Stimulated activated effector memory CD8-positive, alpha-beta T cell treated with anti-CD3 and anti-CD28 coated beads, Interleukin-12 subunit alpha, Interleukin-12 subunit beta, amount 100 ng/mL, for 72 hours (primary cell): ENCODE measurements around the gene DNM2.
A peak's percentile ranks its signal among the peaks of the same experiment; 100 is the strongest.

Source experiments
- ATAC-seq: fragments of 150-1000 bp; cut with Tn5 transposase; 2 replicates; pipeline ENCODE4 v1.10.0; 2021
- DNase-seq, 2 donors: peaks; one replicate each; pipeline ENCODE4 v3.0.0; 2021 to 2022; ENCODE audit warnings: low spot score in 2 of 2
- H3K27ac Mint-ChIP-seq: one replicate; pipeline ENCODE4 v1.8.0; 2022; ENCODE audit warnings: mild to moderate bottlenecking, mixed read lengths
- H3K36me3 Mint-ChIP-seq: one replicate; pipeline ENCODE4 v1.8.0; 2022; ENCODE audit warnings: mild to moderate bottlenecking, mixed read lengths
- H3K4me1 Mint-ChIP-seq: one replicate; pipeline ENCODE4 v1.8.0; 2022; ENCODE audit warnings: mixed read lengths
- H3K4me3 Mint-ChIP-seq: one replicate; pipeline ENCODE4 v1.8.0; 2022; ENCODE audit warnings: mild to moderate bottlenecking, mixed read lengths
- H3K9me3 Mint-ChIP-seq: one replicate; pipeline ENCODE4 v1.8.0; 2022; ENCODE audit warnings: mixed read lengths

The DNM2 gene

GRCh38 chr19:10706990-10707389, 10.9 kb upstream of the DNM2 start:
- Mint-ChIP-seq H3K9me3 (no peaks in the 10 kb centered on the region), H3K36me3 (peaks cover 64% of the 10 kb centered on the region), H3K4me1 (peaks cover 2% of the 10 kb centered on the region), H3K4me3 (no peak overlapping the region), H3K27ac (no peak overlapping the region)
- no peak for DNase-seq
- no peak for ATAC-seq

DNA sequence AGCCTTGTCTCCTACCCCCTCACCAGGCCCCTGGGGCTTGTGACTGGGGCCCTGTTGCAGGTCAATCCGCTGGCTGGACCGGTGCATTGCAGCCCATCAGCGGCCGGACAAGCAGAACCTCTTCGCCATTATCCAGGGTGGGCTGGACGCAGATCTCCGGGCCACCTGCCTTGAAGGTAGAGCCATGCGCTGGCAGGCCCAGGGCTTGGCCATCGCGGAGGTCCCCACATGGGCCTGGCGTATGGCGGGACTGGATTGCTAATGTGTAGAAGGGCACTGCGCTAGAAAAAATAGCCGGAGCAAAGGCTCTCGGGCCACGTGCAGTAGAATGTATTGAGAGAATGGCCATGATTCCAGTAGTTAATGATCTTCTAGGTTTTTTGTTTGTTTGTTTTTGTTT, 10.4 kb upstream of the DNM2 start:
- Mint-ChIP-seq H3K27ac (no peak overlapping the region), H3K4me3 (no peak overlapping the region), H3K9me3 (no peaks in the 10 kb centered on the region), H3K4me1 (no peaks in the 10 kb centered on the region), H3K36me3 (peaks cover 65% of the 10 kb centered on the region)
- ATAC-seq (no peak), DNase-seq (no peak)

GRCh38 chr19:10708291-10708690, 9.6 kb upstream of the DNM2 start:
- H3K9me3 Mint-ChIP-seq, result no peaks in the 10 kb centered on the region
- ATAC-seq (no peak), DNase-seq (no peak)
- peaks cover 70% of the 10 kb centered on the region for H3K36me3 Mint-ChIP-seq
- no peaks in the 10 kb centered on the region for H3K4me1 Mint-ChIP-seq
- H3K4me3 Mint-ChIP-seq, result no peak overlapping the region
- H3K27ac Mint-ChIP-seq, result no peak overlapping the region

GRCh38 chr19:10712045-10712444, 5.8 kb upstream of the DNM2 start:
- DNase-seq (no peak), ATAC-seq (no peak)
- H3K36me3 Mint-ChIP-seq, result peaks cover 60% of the 10 kb centered on the region
- no peak overlapping the region for H3K4me3 Mint-ChIP-seq
- H3K4me1 Mint-ChIP-seq, result peaks cover 5% of the 10 kb centered on the region
- no peak overlapping the region for H3K27ac Mint-ChIP-seq
- H3K9me3 Mint-ChIP-seq, result no peaks in the 10 kb centered on the region

GRCh38 chr19:10712754-10713153, 5.1 kb upstream of the DNM2 start:
- H3K4me3 Mint-ChIP-seq, result no peak overlapping the region
- DNase-seq, result no peak
- no peak for ATAC-seq
- H3K27ac Mint-ChIP-seq, result no peak overlapping the region
- H3K4me1 Mint-ChIP-seq, result peaks cover 8% of the 10 kb centered on the region
- peaks cover 58% of the 10 kb centered on the region for H3K36me3 Mint-ChIP-seq
- no peaks in the 10 kb centered on the region for H3K9me3 Mint-ChIP-seq

DNA sequence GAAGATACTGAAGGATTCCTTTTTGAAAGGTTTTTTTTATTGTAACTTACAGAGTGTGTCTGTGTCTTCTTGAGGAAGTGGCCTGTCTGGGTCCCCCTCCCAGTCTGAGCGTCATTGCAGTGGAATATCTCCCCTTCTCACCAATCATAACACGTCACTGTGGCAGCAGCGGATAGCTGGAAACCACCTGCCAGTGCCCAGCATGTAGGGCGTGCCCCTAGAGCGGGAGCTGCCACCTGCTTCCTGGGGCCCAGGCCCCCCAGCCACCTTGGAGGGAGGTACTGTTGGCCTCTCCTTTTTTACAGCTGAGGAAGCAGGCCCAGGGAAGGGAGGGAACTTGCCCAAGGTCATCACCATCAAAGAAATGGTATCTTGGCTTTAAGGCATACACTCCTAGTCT, 4.6 kb upstream of the DNM2 start:
- Mint-ChIP-seq H3K4me3 (no peak overlapping the region), H3K27ac (no peak overlapping the region), H3K9me3 (no peaks in the 10 kb centered on the region), H3K4me1 (peaks cover 8% of the 10 kb centered on the region), H3K36me3 (peaks cover 54% of the 10 kb centered on the region)
- ATAC-seq (no peak), DNase-seq (no peak)

GRCh38 chr19:10717054-10717355, 874 bp upstream of the DNM2 start:
- Mint-ChIP-seq H3K4me1 (peaks cover 37% of the 10 kb centered on the region), H3K27ac (peak overlapping the region; percentile 97), H3K36me3 (peaks cover 32% of the 10 kb centered on the region), H3K9me3 (no peaks in the 10 kb centered on the region), H3K4me3 (peak overlapping the region; percentile 98)
- DNase-seq (no peak), ATAC-seq (no peak)

- no peaks in the 10 kb centered on the region for H3K9me3 Mint-ChIP-seq
- H3K27ac Mint-ChIP-seq, result peak overlapping the region; percentile 97
- ATAC-seq, result peak; percentile 19
- peaks cover 48% of the 10 kb centered on the region for H3K4me1 Mint-ChIP-seq
- H3K36me3 Mint-ChIP-seq, result peaks cover 30% of the 10 kb centered on the region
- peak overlapping the region; percentile 98 for H3K4me3 Mint-ChIP-seq
- peak; percentile 42 to 75 for DNase-seq
Measured at GRCh38 chr19:10718205-10719196, 622 bp downstream of the DNM2 start.

GRCh38 chr19:10719466-10719961, 1.6 kb downstream of the DNM2 start:
- ATAC-seq, result no peak
- Mint-ChIP-seq H3K9me3 (no peaks in the 10 kb centered on the region), H3K36me3 (peaks cover 31% of the 10 kb centered on the region), H3K4me3 (peak overlapping the region; percentile 98), H3K27ac (peak overlapping the region; percentile 97), H3K4me1 (peaks cover 59% of the 10 kb centered on the region)
- no peak for DNase-seq

DNA sequence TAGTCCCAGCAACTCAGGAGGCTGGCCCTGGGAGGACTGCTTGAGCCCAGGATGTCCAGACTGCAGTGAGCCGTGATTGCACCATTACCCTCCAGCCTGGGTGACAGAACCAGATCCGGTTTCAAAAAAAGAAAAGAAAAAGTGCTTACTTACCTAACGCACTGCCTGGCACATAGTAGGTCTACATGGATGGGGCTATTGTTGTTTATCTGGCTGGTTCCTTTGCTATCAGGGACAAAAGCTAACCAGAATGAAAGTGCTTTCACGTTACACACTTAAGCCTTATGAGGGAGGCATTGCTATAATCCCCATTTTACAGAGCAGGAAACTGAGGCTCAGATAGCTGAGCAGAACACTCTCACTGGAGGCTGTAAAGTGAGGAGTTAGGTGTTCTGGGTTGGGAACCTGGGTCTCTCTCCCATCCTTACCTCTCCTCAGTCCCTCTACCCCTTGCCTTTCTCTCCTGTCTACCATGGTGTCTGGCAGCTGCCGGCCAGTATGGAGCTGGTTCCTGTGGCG, 2.8 kb downstream of the DNM2 start:
- Mint-ChIP-seq H3K27ac (peak overlapping the region; percentile 97), H3K4me3 (peak overlapping the region; percentile 98), H3K36me3 (peaks cover 31% of the 10 kb centered on the region), H3K4me1 (peaks cover 67% of the 10 kb centered on the region), H3K9me3 (no peaks in the 10 kb centered on the region)
- no peak for DNase-seq
- ATAC-seq, result no peak

DNA sequence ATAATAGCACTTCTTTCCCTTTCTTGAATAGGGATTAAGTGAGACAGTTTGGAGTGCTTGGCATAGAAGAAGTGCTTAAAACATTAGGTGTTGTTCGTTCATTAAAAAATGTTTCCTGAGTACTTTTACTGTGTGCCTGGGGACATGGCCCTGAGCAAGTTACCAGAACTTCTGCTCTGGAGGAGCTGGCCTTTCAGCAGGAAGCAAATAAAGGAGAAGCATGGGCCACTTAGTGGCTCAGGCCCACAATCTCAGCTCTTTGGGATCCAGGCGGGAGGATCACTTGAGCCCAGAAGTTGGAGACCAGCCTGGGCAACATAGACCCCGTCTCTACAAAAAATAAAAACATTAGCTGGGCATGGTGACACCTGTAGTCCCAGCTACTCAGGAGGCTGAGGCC, 5.7 kb downstream of the DNM2 start:
- peaks cover 37% of the 10 kb centered on the region for H3K36me3 Mint-ChIP-seq
- DNase-seq (no peak), ATAC-seq (no peak)
- H3K4me1 Mint-ChIP-seq, result peaks cover 77% of the 10 kb centered on the region
- H3K27ac Mint-ChIP-seq, result peak overlapping the region; percentile 79
- H3K9me3 Mint-ChIP-seq, result no peaks in the 10 kb centered on the region
- H3K4me3 Mint-ChIP-seq, result no peak overlapping the region

- no peaks in the 10 kb centered on the region for H3K9me3 Mint-ChIP-seq
- DNase-seq (no peak), ATAC-seq (no peak)
- peaks cover 73% of the 10 kb centered on the region for H3K4me1 Mint-ChIP-seq
- no peak overlapping the region for H3K4me3 Mint-ChIP-seq
- H3K27ac Mint-ChIP-seq, result peak overlapping the region; percentile 79
- peaks cover 43% of the 10 kb centered on the region for H3K36me3 Mint-ChIP-seq
Measured at GRCh38 chr19:10724573-10725071, 6.7 kb downstream of the DNM2 start.

- Mint-ChIP-seq H3K36me3 (peaks cover 40% of the 10 kb centered on the region), H3K9me3 (no peaks in the 10 kb centered on the region), H3K27ac (peak overlapping the region; percentile 34), H3K4me3 (no peak overlapping the region), H3K4me1 (peaks cover 72% of the 10 kb centered on the region)
- ATAC-seq, result no peak
- DNase-seq, result no peak
Measured at GRCh38 chr19:10725415-10725814, 7.5 kb downstream of the DNM2 start.

GRCh38 chr19:10726268-10726667, 8.4 kb downstream of the DNM2 start:
- H3K4me3 Mint-ChIP-seq, result no peak overlapping the region
- DNase-seq (no peak), ATAC-seq (no peak)
- peaks cover 36% of the 10 kb centered on the region for H3K36me3 Mint-ChIP-seq
- peak overlapping the region; percentile 81 for H3K27ac Mint-ChIP-seq
- H3K9me3 Mint-ChIP-seq, result no peaks in the 10 kb centered on the region
- H3K4me1 Mint-ChIP-seq, result peaks cover 72% of the 10 kb centered on the region

DNA sequence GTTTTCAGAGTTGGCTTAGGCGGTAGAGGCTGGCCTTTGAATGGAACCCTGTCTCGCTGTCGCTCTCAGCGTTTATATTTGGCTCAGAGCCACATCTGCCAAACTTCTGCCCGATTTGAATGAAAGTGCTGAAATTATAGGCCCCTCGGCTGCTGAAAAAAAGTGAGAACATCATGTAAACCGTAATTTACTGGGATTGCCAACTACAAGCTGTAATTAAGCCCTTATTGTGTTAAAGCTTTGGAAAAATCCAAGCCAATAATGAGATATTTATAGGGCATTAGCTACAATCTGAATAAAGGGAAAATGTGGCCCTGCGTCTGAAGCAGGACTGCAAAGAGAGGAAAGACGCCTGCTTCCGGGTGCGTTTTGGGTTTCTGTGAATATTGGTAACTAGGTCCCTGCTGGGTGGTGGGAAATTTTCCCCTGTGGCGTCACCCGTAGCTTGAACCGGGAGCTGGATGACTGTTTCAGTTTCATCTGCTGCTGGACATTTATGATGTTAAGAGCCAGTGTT, 9.9 kb downstream of the DNM2 start:
- H3K4me1 Mint-ChIP-seq, result peaks cover 69% of the 10 kb centered on the region
- peak overlapping the region; percentile 81 for H3K27ac Mint-ChIP-seq
- no peaks in the 10 kb centered on the region for H3K9me3 Mint-ChIP-seq
- no peak for ATAC-seq
- no peak overlapping the region for H3K4me3 Mint-ChIP-seq
- peaks cover 36% of the 10 kb centered on the region for H3K36me3 Mint-ChIP-seq
- no peak for DNase-seq

GRCh38 chr19:10729411-10729810, 11.5 kb downstream of the DNM2 start:
- ATAC-seq, result no peak
- no peak for DNase-seq
- H3K4me3 Mint-ChIP-seq, result no peak overlapping the region
- H3K27ac Mint-ChIP-seq, result peak overlapping the region; percentile 96
- peaks cover 29% of the 10 kb centered on the region for H3K36me3 Mint-ChIP-seq
- no peaks in the 10 kb centered on the region for H3K9me3 Mint-ChIP-seq
- peaks cover 55% of the 10 kb centered on the region for H3K4me1 Mint-ChIP-seq
